Fibroblast of mammary gland (primary cell): ENCODE data around the gene ADCY1.

Source experiments
- DNase-seq: peaks from one replicate; pipeline ENCODE4 v3.0.0-alpha.2; 2010; ENCODE audit warnings: low read depth
- H3K4me3 ChIP-seq: 2 replicates; pipeline ENCODE4 v1.5.1; 2011; ENCODE audit warnings: low read depth, mild to moderate bottlenecking, low read length, moderate library complexity; ENCODE audit not compliant: control insufficient read depth
- TF ChIP-seq, protein P1 (sequence below): conservative IDR thresholded peaks from 2 replicates; pipeline ENCODE4 v1.5.1; 2011; ENCODE audit warnings: low read depth, low read length, inconsistent platforms; ENCODE audit not compliant: control insufficient read depth, insufficient read depth

ADCY1 gene

DNA sequence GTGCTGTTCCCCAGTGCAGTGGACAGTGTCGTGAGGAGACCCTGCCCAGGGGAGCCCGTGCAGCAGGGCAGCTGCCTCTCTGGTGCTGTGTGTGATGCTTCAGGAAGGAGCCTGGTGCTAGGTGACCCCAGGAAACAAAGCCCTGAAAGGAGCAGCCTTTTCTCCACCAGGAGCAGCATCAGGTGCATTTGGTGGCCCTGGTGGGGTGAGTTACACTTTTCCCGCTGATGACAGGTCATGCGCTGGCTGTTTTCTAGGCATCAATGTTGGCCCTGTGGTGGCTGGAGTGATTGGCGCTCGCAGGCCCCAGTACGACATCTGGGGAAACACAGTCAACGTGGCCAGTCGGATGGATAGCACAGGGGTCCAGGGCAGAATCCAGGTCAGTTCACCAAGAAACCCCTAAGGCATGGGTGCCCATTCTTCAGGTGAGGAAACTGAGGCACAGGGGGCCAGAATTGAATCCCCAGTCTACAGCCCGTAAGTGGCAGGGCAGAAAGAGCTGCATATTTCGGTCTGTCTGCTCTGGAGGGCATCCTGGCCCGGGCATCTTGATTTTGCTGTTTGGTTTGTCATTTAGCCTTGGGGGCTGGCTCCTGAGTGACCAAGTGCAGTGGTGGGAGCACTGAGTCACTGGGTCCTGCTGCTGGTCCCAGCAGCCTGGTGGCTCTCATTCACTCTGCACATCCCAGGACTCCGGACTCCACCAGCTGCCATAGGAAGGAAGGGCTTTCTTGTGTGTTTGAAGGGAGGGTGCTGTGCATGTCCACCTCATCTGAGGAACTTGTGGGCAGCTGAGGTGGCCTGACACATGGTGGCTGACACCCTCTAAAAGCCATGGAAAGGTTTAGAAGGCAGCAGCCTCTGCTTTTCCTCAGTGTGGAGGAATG is 136.3 kb downstream of the ADCY1 start:
- DNase-seq: no peak
- H3K4me3 ChIP-seq: no peak overlapping the region
- TF ChIP-seq, protein P1, sequence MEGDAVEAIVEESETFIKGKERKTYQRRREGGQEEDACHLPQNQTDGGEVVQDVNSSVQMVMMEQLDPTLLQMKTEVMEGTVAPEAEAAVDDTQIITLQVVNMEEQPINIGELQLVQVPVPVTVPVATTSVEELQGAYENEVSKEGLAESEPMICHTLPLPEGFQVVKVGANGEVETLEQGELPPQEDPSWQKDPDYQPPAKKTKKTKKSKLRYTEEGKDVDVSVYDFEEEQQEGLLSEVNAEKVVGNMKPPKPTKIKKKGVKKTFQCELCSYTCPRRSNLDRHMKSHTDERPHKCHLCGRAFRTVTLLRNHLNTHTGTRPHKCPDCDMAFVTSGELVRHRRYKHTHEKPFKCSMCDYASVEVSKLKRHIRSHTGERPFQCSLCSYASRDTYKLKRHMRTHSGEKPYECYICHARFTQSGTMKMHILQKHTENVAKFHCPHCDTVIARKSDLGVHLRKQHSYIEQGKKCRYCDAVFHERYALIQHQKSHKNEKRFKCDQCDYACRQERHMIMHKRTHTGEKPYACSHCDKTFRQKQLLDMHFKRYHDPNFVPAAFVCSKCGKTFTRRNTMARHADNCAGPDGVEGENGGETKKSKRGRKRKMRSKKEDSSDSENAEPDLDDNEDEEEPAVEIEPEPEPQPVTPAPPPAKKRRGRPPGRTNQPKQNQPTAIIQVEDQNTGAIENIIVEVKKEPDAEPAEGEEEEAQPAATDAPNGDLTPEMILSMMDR: no peak

DNA sequence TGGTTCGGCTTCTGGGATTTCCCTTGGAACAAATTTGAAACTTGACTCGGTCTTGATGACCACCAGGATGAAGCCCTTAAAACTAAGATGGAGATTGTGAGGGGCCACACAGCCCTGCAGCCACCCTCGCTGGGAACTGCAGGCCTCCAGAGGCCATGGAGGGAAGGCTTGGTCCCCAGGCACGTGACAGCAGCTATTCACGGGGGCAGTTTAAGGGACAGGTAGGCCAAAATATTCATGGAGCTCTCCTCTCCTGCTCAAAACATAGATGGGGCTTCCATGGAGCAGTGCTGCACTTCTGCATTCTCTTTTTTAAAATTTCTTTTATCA is 137.0 kb downstream of the ADCY1 start:
- H3K4me3 ChIP-seq: no peak overlapping the region
- TF ChIP-seq, protein P1: no peak
- DNase-seq: no peak

DNA sequence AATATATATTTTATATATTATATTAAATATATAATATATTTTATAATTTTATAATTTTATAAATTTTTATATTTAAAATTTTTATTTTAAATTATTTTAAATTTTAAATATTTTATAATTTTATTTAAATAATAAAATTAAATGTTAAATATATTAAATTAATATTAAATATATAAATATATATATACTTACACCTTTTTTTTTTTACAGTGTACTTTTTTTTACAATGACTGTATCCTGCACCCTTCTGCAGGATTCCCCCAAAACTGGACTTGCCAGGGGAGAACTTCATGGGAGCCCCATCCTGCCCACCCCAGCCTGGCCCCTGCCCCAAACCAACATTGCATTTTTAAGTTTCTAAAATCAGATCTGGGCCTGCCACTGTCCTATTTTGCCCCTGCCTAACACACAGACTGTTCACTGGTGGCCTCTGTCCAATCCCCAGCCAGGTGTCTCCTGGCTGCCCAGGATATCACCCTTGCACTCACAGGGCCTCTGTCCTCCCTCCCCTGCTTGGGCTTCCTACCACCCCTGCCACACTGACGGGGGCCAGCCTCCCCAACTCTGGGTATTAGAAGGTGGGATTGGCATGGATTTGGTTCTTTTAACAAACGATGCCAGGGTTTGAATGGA is 138.0 kb downstream of the ADCY1 start:
- no peak for DNase-seq
- H3K4me3 ChIP-seq: no peak overlapping the region
- TF ChIP-seq, protein P1: no peak

DNA sequence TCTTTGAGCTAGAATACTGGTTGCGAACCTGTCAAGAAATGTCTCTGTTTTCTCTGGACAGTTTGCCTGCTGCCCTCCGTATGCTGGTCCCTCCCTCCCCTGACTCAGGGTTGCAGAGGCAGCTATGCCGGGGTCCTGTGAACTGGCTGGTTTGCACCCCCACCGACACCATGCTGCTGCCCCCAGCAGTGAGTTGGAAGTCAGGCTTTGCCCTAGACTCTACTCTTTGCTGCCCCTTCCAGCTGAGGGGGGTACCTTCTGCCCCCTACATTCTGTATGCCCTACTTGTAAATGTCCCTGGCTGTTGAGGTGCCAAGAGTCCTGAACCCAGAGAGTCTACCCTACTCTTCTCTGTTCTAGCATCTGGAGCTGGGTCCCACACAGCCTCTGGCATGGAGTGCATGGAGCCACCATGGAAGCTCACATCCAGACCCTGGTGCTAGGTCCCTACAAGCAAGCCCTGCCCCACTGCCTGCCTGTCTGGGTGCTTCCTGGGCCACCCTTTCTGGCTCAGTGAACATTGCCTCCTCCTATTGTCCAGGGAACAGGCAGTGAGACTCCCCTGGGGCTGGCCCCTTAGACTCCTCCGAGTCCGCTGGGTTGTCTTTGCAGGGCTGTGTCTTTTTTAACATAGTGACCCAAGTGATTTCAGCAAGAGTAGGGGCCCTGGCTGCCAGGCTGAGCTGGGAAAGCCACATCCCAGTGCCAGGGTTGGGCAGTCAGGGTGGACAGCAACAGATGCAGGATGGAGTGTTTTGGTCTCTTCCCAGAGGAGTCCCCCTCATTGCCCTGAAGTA is 138.9 kb downstream of the ADCY1 start:
- no peak for DNase-seq
- TF ChIP-seq, protein P1: no peak
- no peak overlapping the region for H3K4me3 ChIP-seq

DNA sequence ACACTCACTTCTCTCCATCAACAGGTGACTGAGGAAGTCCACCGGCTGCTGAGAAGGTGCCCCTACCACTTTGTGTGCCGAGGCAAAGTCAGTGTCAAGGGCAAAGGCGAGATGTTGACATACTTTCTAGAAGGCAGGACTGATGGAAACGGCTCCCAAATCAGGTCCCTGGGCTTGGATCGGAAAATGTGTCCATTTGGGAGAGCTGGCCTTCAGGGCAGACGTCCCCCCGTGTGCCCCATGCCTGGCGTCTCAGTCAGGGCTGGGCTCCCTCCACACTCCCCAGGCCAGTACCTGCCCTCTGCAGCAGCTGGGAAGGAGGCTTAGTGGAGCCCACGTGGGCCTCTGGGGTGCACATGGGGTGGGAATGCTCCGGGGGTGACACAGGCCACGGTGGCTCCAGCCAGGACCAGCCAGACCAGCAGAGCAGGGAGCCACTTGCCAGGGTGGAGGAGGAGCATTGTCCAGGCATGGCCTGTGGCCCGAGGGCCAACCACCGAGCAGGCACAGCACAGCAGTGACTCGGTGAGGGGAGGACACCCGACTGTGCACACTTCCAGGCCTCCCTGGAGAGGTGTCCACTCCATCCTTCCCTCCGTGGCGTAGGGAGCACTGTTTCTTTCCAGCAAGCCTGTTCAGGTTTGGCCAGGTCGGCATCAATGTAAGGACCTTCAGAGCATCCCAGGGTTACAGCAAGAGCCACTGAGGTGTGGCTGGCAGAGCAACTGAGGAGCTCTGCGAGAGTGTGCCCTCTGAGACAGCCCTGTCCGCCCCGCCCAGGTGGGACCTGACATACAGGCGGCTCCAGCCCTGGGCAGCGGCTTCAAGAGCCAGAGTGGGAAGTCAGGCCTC is 139.7 kb downstream of the ADCY1 start:
- TF ChIP-seq, protein P1: no peak
- no peak for DNase-seq

DNA sequence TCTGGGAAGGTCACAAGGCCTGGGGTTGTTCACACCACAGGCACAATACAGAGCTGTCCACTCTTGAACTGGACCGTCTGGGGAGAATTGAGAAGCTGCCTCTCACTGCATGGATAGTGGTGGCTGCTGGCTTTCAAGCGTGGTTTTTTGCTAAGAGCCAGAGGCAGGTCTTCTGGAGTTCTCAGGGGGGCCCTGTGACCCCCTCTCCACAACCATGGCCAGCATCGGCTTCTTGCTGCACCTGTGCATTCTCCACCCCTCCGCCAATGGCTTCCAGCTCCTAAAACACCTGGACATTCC is 140.3 kb downstream of the ADCY1 start:
- no peak for DNase-seq
- TF ChIP-seq, protein P1: no peak

More for the DNA sequence above, 139.7 kb downstream of the ADCY1 start:
- no peak overlapping the region for H3K4me3 ChIP-seq

More for the DNA sequence above, 140.3 kb downstream of the ADCY1 start:
- H3K4me3 ChIP-seq: no peak overlapping the region
